TTC549 (cell line): ENCODE measurements around the gene PHYHD1.
"Not testable (repeated sequence)": the region's sequence is repeated elsewhere in the genome, so short reads cannot be mapped to it uniquely, and the experiment has no call there.

Experiments
- FAIRE-seq: peaks from 2 replicates; lab custom pipeline; 2012; peaks lifted over from hg19 to GRCh38; lab: Jason Lieb, UNC

PHYHD1 gene

DNA sequence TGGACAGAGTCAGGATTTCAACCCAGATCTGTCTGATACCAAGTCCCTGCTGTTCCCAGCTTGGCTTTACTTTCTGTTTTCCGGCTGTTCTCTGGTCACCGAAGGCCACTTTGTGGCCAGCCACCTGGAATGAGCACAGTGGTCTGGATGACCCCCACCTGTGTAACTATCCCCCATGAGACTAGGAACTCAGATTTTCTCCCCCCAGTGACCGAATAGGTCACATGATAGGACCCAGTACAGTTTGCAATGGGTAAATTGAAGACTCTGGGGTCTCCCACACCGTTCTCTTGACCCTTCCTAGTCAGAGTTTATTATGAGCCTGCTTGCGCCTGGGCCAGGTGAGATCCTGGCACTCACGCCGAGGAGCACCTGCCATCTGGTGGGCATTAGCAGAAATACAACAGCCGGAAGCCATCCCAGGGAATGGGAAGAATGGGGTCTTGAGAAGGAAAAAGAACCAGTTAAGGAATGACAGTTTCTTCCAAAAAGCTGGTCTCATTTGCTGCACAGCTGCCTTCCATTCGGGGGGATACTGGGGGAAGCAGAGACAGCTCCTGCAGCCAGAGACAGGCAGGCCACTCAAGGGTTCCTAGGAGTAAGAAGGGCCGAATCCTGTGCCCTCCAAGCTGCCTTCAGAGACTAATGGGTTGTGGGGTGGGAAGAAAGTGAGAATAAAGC lies 7.1 kb downstream of the PHYHD1 start:
- FAIRE-seq, result no peak

DNA sequence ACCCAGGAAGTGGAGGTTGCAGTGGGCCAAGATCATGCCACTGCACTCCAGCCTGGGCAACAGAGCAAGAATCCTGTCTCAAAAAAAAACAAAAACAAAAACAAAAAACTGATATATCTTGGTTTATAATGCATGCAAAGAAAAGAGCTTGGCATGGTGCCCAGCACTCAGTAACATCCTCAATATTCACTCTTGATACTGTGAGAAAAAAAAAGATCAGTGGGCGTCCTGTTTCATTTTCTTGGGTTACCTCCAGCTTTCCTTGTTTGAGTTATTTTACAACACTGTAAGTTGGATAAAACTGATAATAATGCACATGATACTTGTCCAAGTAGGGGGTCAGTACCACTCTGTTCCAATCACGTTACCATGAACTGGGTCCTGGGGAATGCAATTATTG lies 7.8 kb downstream of the PHYHD1 start:
- no peak for FAIRE-seq

DNA sequence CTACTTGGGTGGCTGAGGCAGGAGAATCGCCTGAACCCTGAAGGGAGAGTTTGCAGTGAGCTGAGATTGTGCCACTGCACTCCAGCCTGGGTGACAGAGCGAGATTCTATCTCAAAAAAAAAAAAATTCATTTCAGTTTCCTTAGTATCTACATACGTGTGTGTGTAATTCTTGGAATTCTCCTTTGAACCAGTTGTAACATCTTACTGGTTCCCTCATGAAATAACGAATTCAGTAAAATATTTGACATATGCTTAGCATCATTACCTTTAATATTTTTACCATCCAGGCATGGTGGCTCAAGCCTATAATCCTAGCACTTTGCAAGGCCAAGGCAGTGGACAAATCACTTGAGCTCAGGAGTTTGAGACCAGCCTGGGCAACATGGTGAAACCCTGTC lies 8.8 kb downstream of the PHYHD1 start:
- no peak for FAIRE-seq

DNA sequence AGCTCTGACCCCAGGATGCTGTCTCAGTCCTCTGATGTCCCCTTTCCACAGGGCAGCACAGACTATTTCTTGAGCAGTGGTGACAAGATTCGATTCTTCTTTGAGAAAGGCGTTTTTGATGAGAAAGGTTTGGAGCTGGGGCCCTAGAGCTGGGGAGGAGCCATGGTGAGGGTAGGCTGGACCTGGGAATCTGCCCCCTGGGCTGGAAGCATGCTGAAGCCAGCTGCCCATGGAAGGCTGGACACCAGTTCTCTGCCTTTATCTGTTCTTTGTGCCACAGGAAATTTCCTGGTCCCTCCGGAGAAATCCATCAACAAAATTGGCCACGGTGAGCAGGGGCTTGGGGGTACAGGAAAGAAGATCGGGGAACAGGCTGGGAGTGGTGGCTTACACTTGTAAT lies 12.9 kb downstream of the PHYHD1 start:
- FAIRE-seq, result no peak

DNA sequence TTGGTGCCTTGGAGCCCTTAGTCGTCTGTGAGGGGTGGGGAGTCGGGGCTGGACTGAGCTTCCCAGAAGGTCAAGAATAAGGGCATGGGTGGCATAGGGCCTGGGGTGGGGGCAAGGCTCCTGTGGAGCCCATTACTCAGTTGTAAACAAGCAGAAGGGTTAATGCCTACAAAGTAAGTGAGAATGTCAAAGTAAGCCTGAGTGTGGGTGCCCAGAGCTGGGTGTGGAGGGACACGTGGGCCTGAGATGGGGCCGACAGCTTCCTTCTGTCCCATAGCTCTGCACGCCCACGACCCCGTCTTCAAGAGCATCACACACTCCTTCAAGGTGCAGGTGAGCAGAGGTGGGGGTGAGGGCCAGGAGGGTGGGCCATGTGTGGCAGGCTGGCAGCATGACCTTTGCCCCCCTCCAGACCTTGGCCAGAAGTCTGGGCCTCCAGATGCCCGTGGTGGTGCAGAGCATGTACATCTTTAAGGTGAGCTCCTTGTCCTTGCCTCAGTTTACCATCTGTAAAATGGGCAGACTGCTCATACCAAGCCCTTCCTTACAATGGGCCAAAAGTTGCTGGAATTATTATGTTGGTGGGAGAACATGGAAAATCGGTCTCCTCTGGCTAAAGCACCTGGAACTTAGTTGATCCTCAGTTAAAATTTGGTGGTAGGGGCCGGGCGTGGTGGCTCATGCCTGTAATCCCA lies 15.5 kb downstream of the PHYHD1 start:
- FAIRE-seq, result no peak

- FAIRE-seq, result no peak
Observed at GRCh38 chr9:128937310-128938165, 16.8 kb downstream of the PHYHD1 start.

DNA sequence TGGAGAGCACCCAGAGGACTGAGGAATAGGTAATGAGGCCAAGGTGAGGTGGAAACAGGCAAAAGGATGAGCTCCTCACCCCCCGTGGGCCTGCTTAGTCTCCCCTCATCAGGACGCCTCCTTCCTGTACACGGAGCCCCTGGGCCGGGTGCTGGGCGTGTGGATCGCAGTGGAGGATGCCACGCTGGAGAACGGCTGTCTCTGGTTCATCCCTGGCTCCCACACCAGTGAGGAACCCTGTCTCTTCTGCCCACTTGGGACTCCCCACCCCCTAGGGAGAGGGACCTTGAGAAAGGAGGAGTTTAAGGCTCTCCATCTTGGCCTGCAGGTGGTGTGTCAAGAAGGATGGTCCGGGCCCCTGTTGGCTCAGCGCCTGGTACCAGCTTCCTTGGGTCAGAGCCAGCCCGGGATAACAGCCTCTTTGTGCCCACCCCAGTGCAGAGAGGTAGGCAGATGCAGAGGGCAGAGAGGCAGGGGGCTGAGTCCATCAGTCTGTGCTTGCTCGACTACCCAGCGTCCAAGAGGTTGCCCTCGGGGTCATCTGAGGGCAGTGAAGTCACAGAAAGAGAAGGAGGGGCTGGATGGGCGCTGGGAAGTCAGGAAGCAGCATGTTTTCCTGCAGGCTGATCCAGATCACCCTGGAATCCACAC lies 19.6 kb downstream of the PHYHD1 start:
- no peak for FAIRE-seq

- no peak for FAIRE-seq
Observed at GRCh38 chr9:128940946-128941755, 20.4 kb downstream of the PHYHD1 start.

DNA sequence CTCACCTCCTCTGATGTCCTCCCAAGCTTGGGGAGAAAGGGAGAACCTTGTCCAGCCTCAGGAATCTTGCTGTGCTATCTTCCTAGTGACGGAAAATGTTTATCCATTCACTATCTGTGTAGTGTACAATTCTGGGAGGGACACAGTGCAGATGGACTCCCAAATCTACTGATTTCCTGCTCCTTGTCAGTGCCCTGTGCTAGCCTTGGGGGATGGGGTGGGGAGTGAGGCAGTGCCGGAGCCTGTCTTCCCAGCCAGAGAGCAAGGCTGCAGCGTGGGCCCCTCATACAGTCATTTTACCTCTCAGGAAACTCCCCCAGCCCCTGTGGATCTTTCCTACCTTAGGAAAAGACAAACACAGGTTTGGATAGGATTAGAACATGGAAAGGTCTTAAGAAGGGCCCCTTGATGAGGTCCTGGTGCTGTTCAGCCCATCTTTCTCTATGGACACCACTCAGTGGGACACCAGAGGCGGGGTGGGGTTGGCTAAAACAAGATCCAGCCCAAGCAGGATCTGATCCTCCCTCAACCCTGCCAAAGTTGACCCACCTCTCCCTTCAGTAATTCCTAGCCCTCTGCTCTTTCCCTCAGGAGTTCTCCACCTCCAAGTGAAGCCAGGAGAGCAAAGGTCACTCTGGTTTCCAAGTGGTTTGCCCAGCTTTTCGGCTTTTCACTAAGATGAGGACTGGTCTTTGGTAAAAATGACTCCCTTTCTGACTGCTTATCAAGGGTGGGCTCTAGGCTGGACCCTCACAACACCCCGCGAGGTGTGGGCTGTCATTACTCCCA lies 23.2 kb downstream of the PHYHD1 start:
- FAIRE-seq, result no peak

DNA sequence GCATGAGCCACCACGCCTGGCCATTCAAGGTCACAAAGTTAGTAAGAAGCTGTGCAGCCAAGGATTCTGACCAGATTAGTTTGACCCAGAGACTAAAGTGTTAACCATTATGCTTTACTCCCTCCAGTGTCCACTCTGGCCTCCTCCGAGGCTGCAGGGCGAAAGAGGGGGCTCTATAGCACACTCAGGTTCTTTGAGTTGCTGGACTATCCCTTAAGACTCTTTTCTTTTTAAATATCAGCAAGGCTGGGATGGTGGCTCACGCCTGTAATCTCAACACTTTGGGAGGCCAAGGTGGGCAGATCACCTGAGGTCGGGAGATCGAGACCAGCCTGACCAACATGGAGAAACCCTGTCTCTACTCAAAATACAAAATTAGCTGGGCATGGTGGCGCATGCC lies 24.2 kb downstream of the PHYHD1 start:
- not testable (repeated sequence) for FAIRE-seq

DNA sequence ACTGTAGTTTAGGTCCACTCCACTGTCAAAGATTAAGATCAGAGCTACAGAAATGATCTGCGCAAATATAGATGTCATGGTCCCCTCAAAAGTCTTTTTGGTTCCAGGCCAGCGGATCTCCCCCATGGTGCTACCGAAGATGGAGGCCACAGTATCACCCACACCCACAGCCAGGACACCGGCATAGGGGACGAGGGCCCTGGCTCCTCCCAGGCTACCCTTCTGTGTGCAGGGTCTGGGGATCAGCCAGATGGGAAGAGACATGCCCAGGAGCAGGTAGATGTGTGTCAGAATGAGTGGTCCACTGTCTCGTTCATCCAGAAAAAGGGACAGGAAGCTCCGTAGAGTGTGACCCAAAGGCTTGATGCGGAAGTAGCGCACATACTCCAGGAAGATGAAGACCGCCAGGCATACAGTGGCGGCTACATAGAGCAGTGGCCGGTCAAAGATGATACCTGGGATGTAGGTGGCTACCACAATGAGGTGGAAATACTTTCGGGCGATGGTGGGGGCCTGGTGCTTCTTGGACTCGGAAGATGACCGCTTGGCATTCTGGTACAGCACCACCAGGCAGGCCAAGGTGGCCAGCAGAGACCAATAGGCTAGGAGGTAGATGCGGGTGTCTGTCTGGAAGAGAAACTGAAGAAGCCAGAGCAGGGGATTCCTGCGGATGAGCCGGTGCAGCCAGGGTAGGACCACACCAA lies 25.2 kb downstream of the PHYHD1 start:
- no peak for FAIRE-seq

GRCh38 chr9:128946571-128947276 lies 25.9 kb downstream of the PHYHD1 start:
- no peak for FAIRE-seq

- no peak for FAIRE-seq
Observed at GRCh38 chr9:128947277-128947526, 26.4 kb downstream of the PHYHD1 start.

- no peak for FAIRE-seq
Observed at GRCh38 chr9:128947527-128948301, 26.9 kb downstream of the PHYHD1 start, which contains the start of the genes DOLK and NUP188. Gene DOLK, minus strand, starts transcription at chr9:128947603. Its CDS starts 300 bp downstream, at chr9:128947303. Gene NUP188, plus strand, starts transcription at chr9:128947699. Its CDS starts 21 bp downstream, at chr9:128947720.

- FAIRE-seq, result not testable (repeated sequence)
Observed at GRCh38 chr9:128961403-128961802, 40.6 kb downstream of the PHYHD1 start.

GRCh38 chr9:128969491-128969890 lies 48.7 kb downstream of the PHYHD1 start:
- no peak for FAIRE-seq

GRCh38 chr9:128972956-128973355 lies 52.2 kb downstream of the PHYHD1 start:
- FAIRE-seq, result no peak

DNA sequence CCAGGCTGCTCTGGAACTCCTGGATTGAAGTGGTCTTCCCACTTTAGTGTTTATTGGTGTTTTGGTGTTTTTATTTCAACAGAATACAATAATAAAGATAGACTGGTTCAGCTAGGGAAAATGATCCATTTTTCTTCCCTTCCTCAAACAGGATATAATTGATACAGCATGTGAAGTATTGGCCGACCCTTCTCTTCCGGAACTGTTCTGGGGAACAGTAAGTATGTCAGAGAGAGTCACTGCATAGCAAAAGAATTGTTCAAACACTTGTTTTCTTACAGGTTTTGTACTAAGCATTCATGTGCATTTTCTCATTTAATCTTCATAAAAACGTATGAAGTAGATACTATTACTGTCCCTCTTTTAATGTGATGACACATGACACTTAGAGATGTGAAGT lies 58.3 kb downstream of the PHYHD1 start:
- FAIRE-seq, result no peak

- FAIRE-seq, result no peak
Observed at GRCh38 chr9:128983536-128983935, 62.8 kb downstream of the PHYHD1 start.
